K562 (cell line): ENCODE measurements around the gene LRP1B. TPM values are rescaled to one million over a fixed set of nuclear protein-coding genes. Genes with fewer than 3 reads are reported as not detected.

Experiments
- ATAC-seq: fragments of 200-7000 bp; cut with Tn5 transposase; 3 replicates; pipeline ENCODE4 v1.9.1; 2020; ENCODE audit warnings: moderate library complexity
- BruUV-seq: library from RNA; stranded (reverse); fragments of 400-500 nt; replicated peaks from 2 replicates; lab custom pipeline; 2021; lab: Mats Ljungman, UMichigan
- CTCF ChIA-PET: fragments of 300-600 bp; formaldehyde crosslinking; extraction: SDS; loops from one replicate; lab custom pipeline; 2021; ENCODE audit warnings: low intra/inter-chr PET ratio; lab: Yijun Ruan, JAX
- POLR2A ChIA-PET: fragments of 300-600, 350-650 bp; sonication (Branson Sonifier 250); formaldehyde crosslinking; extraction: SDS; loops from one replicate; lab custom pipeline; 2021; ENCODE audit warnings: antibody characterized with exemption, inconsistent platforms; lab: Yijun Ruan, JAX
- DNase-seq, 4 experiments: peaks; one replicate each; pipeline versions ENCODE4 v3.0.0 to v3.0.0-alpha.2; 2011 to 2018; ENCODE audit warnings: low spot score in 3 of 4, mixed read lengths in 3 of 4; ENCODE audit errors: extremely low read depth in 1 of 4
- FAIRE-seq: peaks from 2 replicates; lab custom pipeline; 2011; peaks lifted over from hg19 to GRCh38; lab: Jason Lieb, UNC
- H2AFZ ChIP-seq: 2 replicates; pipeline ENCODE4 v1.6.0; 2011; ENCODE audit warnings: low read depth, low read length, control low read depth, inconsistent platforms
- H3K27ac ChIP-seq: fragments of 200-600 bp; 3 replicates; pipeline ENCODE4 v1.8.0; 2011; ENCODE audit warnings: low read depth, mild to moderate bottlenecking, control low read depth, inconsistent platforms, low read length, moderate library complexity, mixed read lengths; ENCODE audit errors: extremely low read depth
- H3K27me3 ChIP-seq, 2 experiments: fragments of 300-600 bp in 1 of 2; 2 replicates in 1 of 2; 3 replicates in 1 of 2; pipeline versions ENCODE4 v1.6.0 to v1.8.0; 2011; ENCODE audit warnings: inconsistent platforms in 2 of 2, low read length in 2 of 2, mild to moderate bottlenecking in 1 of 2, mixed read lengths in 1 of 2, moderate library complexity in 1 of 2; ENCODE audit not compliant: control insufficient read depth in 2 of 2, insufficient read depth in 2 of 2
- H3K36me3 ChIP-seq: fragments of 300-600 bp; 3 replicates; pipeline ENCODE4 v1.8.0; 2011; ENCODE audit warnings: mild to moderate bottlenecking, low read length, inconsistent platforms; ENCODE audit not compliant: control insufficient read depth, insufficient read depth
- H3K4me1 ChIP-seq, 2 experiments: fragments of 200-600 bp in 1 of 2; replicated peaks in 1 of 2; 2 replicates in 1 of 2; 3 replicates in 1 of 2; pipeline versions ENCODE4 v1.5.1 to v1.8.0; 2011; ENCODE audit warnings: inconsistent platforms in 2 of 2, low read length in 2 of 2, mild to moderate bottlenecking in 1 of 2, mixed read lengths in 1 of 2, moderate library complexity in 1 of 2; ENCODE audit not compliant: control insufficient read depth in 2 of 2, insufficient read depth in 2 of 2
- H3K4me2 ChIP-seq: 2 replicates; pipeline ENCODE4 v1.6.1; 2011; ENCODE audit warnings: low read length, control low read depth, inconsistent platforms, mixed read lengths; ENCODE audit not compliant: insufficient read depth
- H3K4me3 ChIP-seq: fragments of 200-600 bp; sonication (generic), shearing (Covaris generic); 2 replicates; pipeline ENCODE4 v1.5.1; 2016; ENCODE audit warnings: control low read depth, inconsistent platforms
- H3K79me2 ChIP-seq: fragments of 200-600 bp; 3 replicates; pipeline ENCODE4 v1.8.0; 2011; ENCODE audit warnings: low read length, inconsistent platforms; ENCODE audit not compliant: control insufficient read depth, insufficient read depth
- H3K9ac ChIP-seq, 2 experiments: 2 replicates each; pipeline versions ENCODE4 v1.6.0 to v1.6.1; 2011; ENCODE audit warnings: low read depth in 2 of 2, low read length in 2 of 2, control low read depth in 1 of 2, inconsistent platforms in 1 of 2, mild to moderate bottlenecking in 1 of 2, mixed read lengths in 1 of 2; ENCODE audit not compliant: insufficient read depth in 1 of 2
- H3K9me1 ChIP-seq: one replicate; pipeline ENCODE4 v1.6.0; 2011; ENCODE audit warnings: inconsistent platforms, mild to moderate bottlenecking, low read length, moderate library complexity; ENCODE audit not compliant: control insufficient read depth, insufficient read depth
- H3K9me3 ChIP-seq: replicated peaks from 2 replicates; pipeline ENCODE4 v1.5.1; 2011; ENCODE audit warnings: low read depth, low read length, inconsistent platforms; ENCODE audit not compliant: control insufficient read depth, insufficient read depth
- H4K20me1 ChIP-seq: replicated peaks from 2 replicates; pipeline ENCODE4 v1.6.1; 2011; ENCODE audit warnings: low read length, inconsistent platforms, mixed read lengths; ENCODE audit not compliant: control insufficient read depth, insufficient read depth
- ADNP ChIP-seq: fragments of 200-800 bp; sonication (Bioruptor generic); IDR thresholded peaks from 2 replicates; pipeline ENCODE4 v1.6.1; 2016; ENCODE audit warnings: missing genetic modification characterization, missing compliant biosample characterization
- BMI1 ChIP-seq: fragments of 150-350 bp; IDR thresholded peaks from 2 replicates; pipeline ENCODE4 v1.6.1; 2014; ENCODE audit warnings: low read length
- DPF2 ChIP-seq: fragments of 450-650 bp; IDR thresholded peaks from 2 replicates; pipeline ENCODE4 v1.6.1; 2016
- IFI16 ChIP-seq: fragments of 250-450 bp; sonication (Bioruptor Pico); IDR thresholded peaks from 2 replicates; pipeline ENCODE4 v2.1.2; 2022; ENCODE audit warnings: mild to moderate bottlenecking, inconsistent platforms
- POLR3G ChIP-seq: IDR thresholded peaks from 2 replicates; pipeline ENCODE4 v1.6.1; 2011; ENCODE audit not compliant: insufficient read length, insufficient replicate concordance; ENCODE audit errors: extremely low read depth
- SNIP1 ChIP-seq: fragments of 450-650 bp; IDR thresholded peaks from 2 replicates; pipeline ENCODE4 v1.7.1; 2017; ENCODE audit warnings: low read depth, mild to moderate bottlenecking
- SUPT5H ChIP-seq: fragments of 450-650 bp; IDR thresholded peaks from 2 replicates; pipeline ENCODE4 v1.6.1; 2016
- ZNF41 ChIP-seq: fragments of 250-450 bp; sonication (Bioruptor Pico); conservative IDR thresholded peaks from 2 replicates; pipeline ENCODE4 v1.4.0; 2020; ENCODE audit warnings: mild to moderate bottlenecking
- WGBS: fragments of 100-300 bp; shearing (Covaris generic); methylation state at CpG from one replicate; pipeline ENCODE4 v1.1.6; 2016; ENCODE audit warnings: low coverage, mixed read lengths; ENCODE audit not compliant: insufficient coverage; ENCODE audit errors: missing lambda C conversion rate; 5-methylcytosine and 5-hydroxymethylcytosine counted together
- in situ Hi-C: fragments of 300-500 bp; cut with MboI; formaldehyde crosslinking; loops from 4 replicates; pipeline ENCODE4 v1.15.0; 2018; ENCODE audit warnings: inconsistent platforms, mixed read lengths
- intact Hi-C: fragments of 100-400 bp; cut with micrococcal nuclease; formaldehyde crosslinking; loops from 2 replicates; pipeline ENCODE4 v1.14.2; 2022
- polyA plus RNA-seq, 8 experiments: library from polyadenylated mRNA; depleted of rRNA in 4 of 8; stranded (reverse) in 5 of 8; unstranded in 3 of 8; fragments of >200 nt; fragmentation: Nextera tagmentation in 2 of 8; fragmentation: Illumina TruSeq in 1 of 8; extraction: Ambion mirVana in 2 of 8; extraction: Trizol in 1 of 8; gene quantifications; 2 replicates each; pipeline versions ENCODE4 v1.2.1 to v1.2.3, GENCODE V29; 2011 to 2014; ENCODE audit warnings: inconsistent platforms in 1 of 8, missing spikeins in 1 of 8
- total RNA-seq, 7 experiments: library from RNA; depleted of rRNA in 6 of 7; stranded (reverse); fragments of >200 nt in 6 of 7; fragmentation: Illumina TruSeq in 2 of 7; extraction: Trizol in 2 of 7; gene quantifications; 2 replicates each; pipeline versions ENCODE4 v1.2.1 to v1.2.3, GENCODE V29; 2011 to 2021; ENCODE audit warnings: low replicate concordance in 1 of 7
- TF ChIP-seq, protein P1 (sequence below): fragments of 250-450 bp; sonication (Bioruptor Pico); IDR thresholded peaks from 2 replicates; pipeline ENCODE4 v1.8.0; 2021; ENCODE audit warnings: moderate library complexity, mild to moderate bottlenecking, inconsistent platforms
- TF ChIP-seq, protein P2 (sequence below): sonication (generic); IDR thresholded peaks from 2 replicates; pipeline ENCODE4 v1.6.1; 2016

Gene LRP1B
- total and polyA plus RNA-seq, 9 of the 15 experiments (the other 6 are each of a cell fraction or from before 2014, with no cell fraction given): not detected

DNA sequence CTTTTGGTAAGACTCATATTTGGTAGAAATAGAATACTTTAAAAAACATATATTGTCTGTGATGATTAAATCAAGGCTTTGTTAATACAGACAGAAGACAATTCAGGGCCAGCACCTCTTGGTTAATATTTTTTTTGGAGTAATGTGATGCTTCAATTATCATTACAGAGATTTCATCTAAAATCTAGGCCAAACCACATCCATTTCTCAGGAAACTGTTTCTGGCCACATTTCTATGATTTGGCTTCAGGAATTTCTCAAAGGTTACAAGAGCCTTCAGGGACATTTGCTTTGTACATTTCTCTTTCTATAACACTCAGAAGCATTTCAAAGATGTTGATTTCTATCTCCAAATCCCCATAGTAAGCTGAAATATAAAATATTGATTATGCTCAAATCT is 614.9 kb downstream of the LRP1B start:
- no peak for FAIRE-seq
- no TSS peak for BruUV-seq

DNA sequence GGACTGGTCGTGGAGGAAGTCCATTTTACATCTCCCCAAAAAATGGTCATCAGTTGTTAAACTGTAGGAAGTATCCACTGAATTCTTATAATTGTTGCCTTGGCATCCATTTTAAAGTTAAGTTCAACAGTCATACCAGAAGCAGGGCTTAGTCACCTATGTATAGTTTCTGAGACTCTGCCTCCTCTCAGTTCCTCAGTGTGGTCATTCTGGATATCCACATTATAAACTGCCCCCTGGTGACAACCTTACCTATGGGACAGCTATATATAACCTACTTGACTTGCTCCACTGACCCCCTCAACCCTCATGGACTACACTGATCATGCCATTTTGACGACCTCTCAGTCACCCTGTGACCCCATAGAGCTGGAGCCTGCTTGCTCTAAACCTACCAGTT is 617.0 kb downstream of the LRP1B start:
- H3K36me3 ChIP-seq: no peaks in the 10 kb centered on the region
- no peaks in the 10 kb centered on the region for H4K20me1 ChIP-seq
- H3K9ac ChIP-seq: no peak overlapping the region
- no TSS peak for BruUV-seq
- no peaks in the 10 kb centered on the region for H3K9me1 ChIP-seq
- in situ Hi-C loops: no loop called here
- no peak overlapping the region for H3K4me2 ChIP-seq
- ATAC-seq (no peak), FAIRE-seq (no peak), DNase-seq (no peak)
- no peaks in the 10 kb centered on the region for H3K9me3 ChIP-seq
- no peaks in the 10 kb centered on the region for H3K27me3 ChIP-seq
- WGBS: 0% methylated on average over 2 of the region's 2 CpGs
- CTCF ChIA-PET: no interaction called here
- H2AFZ ChIP-seq: no peak overlapping the region
- H3K4me3 ChIP-seq: no peak overlapping the region
- TF ChIP-seq, protein P1, sequence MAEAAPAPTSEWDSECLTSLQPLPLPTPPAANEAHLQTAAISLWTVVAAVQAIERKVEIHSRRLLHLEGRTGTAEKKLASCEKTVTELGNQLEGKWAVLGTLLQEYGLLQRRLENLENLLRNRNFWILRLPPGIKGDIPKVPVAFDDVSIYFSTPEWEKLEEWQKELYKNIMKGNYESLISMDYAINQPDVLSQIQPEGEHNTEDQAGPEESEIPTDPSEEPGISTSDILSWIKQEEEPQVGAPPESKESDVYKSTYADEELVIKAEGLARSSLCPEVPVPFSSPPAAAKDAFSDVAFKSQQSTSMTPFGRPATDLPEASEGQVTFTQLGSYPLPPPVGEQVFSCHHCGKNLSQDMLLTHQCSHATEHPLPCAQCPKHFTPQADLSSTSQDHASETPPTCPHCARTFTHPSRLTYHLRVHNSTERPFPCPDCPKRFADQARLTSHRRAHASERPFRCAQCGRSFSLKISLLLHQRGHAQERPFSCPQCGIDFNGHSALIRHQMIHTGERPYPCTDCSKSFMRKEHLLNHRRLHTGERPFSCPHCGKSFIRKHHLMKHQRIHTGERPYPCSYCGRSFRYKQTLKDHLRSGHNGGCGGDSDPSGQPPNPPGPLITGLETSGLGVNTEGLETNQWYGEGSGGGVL (CRISPR knock-in tag): no peak
- TF ChIP-seq ADNP (tag): no peak
- no peak for TF ChIP-seq SUPT5H
- TF ChIP-seq SNIP1: no peak
- H3K79me2 ChIP-seq: no peaks in the 10 kb centered on the region
- no peak overlapping the region for H3K27ac ChIP-seq
- POLR2A ChIA-PET: no interaction called here
- no peaks in the 10 kb centered on the region for H3K4me1 ChIP-seq
- intact Hi-C loops: no loop called here

More for the DNA sequence above, 614.9 kb downstream of the LRP1B start:
- CTCF ChIA-PET: no interaction called here
- H2AFZ ChIP-seq: no peak overlapping the region
- H3K9ac ChIP-seq: no peak overlapping the region
- H3K4me1 ChIP-seq: no peaks in the 10 kb centered on the region
- H3K36me3 ChIP-seq: no peaks in the 10 kb centered on the region
- H3K4me3 ChIP-seq: no peak overlapping the region
- H3K27me3 ChIP-seq: no peaks in the 10 kb centered on the region
- no peak overlapping the region for H3K27ac ChIP-seq
- no peaks in the 10 kb centered on the region for H3K9me3 ChIP-seq
- H3K4me2 ChIP-seq: no peak overlapping the region
- DNase-seq: no peak
- H3K79me2 ChIP-seq: no peaks in the 10 kb centered on the region
- no peaks in the 10 kb centered on the region for H3K9me1 ChIP-seq
- intact Hi-C loops: no loop called here
- no peaks in the 10 kb centered on the region for H4K20me1 ChIP-seq
- TF ChIP-seq, protein P2, sequence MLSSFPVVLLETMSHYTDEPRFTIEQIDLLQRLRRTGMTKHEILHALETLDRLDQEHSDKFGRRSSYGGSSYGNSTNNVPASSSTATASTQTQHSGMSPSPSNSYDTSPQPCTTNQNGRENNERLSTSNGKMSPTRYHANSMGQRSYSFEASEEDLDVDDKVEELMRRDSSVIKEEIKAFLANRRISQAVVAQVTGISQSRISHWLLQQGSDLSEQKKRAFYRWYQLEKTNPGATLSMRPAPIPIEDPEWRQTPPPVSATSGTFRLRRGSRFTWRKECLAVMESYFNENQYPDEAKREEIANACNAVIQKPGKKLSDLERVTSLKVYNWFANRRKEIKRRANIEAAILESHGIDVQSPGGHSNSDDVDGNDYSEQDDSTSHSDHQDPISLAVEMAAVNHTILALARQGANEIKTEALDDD: no peak
- TF ChIP-seq POLR3G (no peak), IFI16 (CRISPR knock-in tag) (no peak), ZNF41 (CRISPR knock-in tag) (no peak), BMI1 (no peak), DPF2 (no peak)
- TF ChIP-seq, all 486 proteins: peak for 0
- ATAC-seq: no peak
- POLR2A ChIA-PET: no interaction called here
- in situ Hi-C loops: no loop called here
